CD14-positive monocyte (primary cell): Measurements from ENCODE around the gene CSNK1G3. TPM values are rescaled to one million over a fixed set of nuclear protein-coding genes. Genes with fewer than 3 reads are reported as not detected.
A peak's percentile ranks its signal among the peaks of the same experiment; 100 is the strongest.

Source experiments
- DNase-seq, 3 donors: peaks; one replicate each; pipeline ENCODE4 v3.0.0-alpha.2; 2011 to 2022
- H2AFZ ChIP-seq: 2 replicates; pipeline ENCODE4 v1.6.0; 2012; ENCODE audit warnings: mild to moderate bottlenecking, low read depth, low read length, inconsistent platforms; ENCODE audit not compliant: insufficient read depth, poor library complexity, severe bottlenecking
- H3K27ac ChIP-seq, 2 donors: 1 replicate in 1 of 2; 2 replicates in 1 of 2; pipeline ENCODE4 v1.5.1; 2012 to 2013; ENCODE audit warnings: low read length in 2 of 2, control low read depth in 1 of 2, inconsistent platforms in 1 of 2, low read depth in 1 of 2, mild to moderate bottlenecking in 1 of 2
- H3K27me3 ChIP-seq, 2 donors: one replicate each; pipeline versions ENCODE4 v1.6.0 to v1.6.1; 2011 to 2013; ENCODE audit warnings: low read length in 2 of 2; ENCODE audit not compliant: control insufficient read depth in 2 of 2, insufficient read depth in 2 of 2
- H3K36me3 ChIP-seq, 2 donors: replicated peaks in 1 of 2; 1 replicate in 1 of 2; 2 replicates in 1 of 2; pipeline versions ENCODE4 v1.5.1 to v1.6.1; 2012 to 2013; ENCODE audit warnings: low read length in 2 of 2, control low read depth in 1 of 2, inconsistent platforms in 1 of 2, mild to moderate bottlenecking in 1 of 2; ENCODE audit not compliant: insufficient read depth in 2 of 2, control insufficient read depth in 1 of 2
- H3K4me1 ChIP-seq, 2 donors: 1 replicate in 1 of 2; 2 replicates in 1 of 2; pipeline versions ENCODE4 v1.5.1 to v1.6.1; 2012 to 2013; ENCODE audit warnings: low read length in 2 of 2, control low read depth in 1 of 2, inconsistent platforms in 1 of 2, mild to moderate bottlenecking in 1 of 2, moderate library complexity in 1 of 2; ENCODE audit not compliant: insufficient read depth in 2 of 2, control insufficient read depth in 1 of 2
- H3K4me2 ChIP-seq: replicated peaks from 2 replicates; pipeline ENCODE3; 2012; ENCODE audit warnings: low read length, moderate library complexity, mild to moderate bottlenecking; ENCODE audit not compliant: poor library complexity, severe bottlenecking; ENCODE audit errors: extremely low read depth
- H3K4me3 ChIP-seq, 3 experiments: fragments of 200-600 bp in 1 of 3; sonication (generic) in 1 of 3; replicated peaks in 1 of 3; 1 replicate in 2 of 3; 2 replicates in 1 of 3; pipeline ENCODE4 v1.5.1; 2011 to 2013; ENCODE audit warnings: low read length in 3 of 3, mild to moderate bottlenecking in 3 of 3, control low read depth in 2 of 3, low read depth in 2 of 3, inconsistent platforms in 1 of 3, moderate library complexity in 1 of 3
- H3K79me2 ChIP-seq: 2 replicates; pipeline ENCODE4 v1.6.0; 2012; ENCODE audit warnings: mild to moderate bottlenecking, control low read depth, inconsistent platforms, low read length, moderate library complexity; ENCODE audit not compliant: insufficient read depth
- H3K9ac ChIP-seq: 2 replicates; pipeline ENCODE4 v1.6.0; 2017; ENCODE audit warnings: low read length, mild to moderate bottlenecking; ENCODE audit not compliant: insufficient read depth, poor library complexity, severe bottlenecking
- H3K9me3 ChIP-seq, 2 donors: replicated peaks in 1 of 2; 1 replicate in 1 of 2; 2 replicates in 1 of 2; pipeline versions ENCODE4 v1.5.1 to v1.6.1; 2012 to 2013; ENCODE audit warnings: low read length in 2 of 2, control low read depth in 1 of 2; ENCODE audit not compliant: control insufficient read depth in 1 of 2, insufficient read depth in 1 of 2
- H4K20me1 ChIP-seq: 2 replicates; pipeline ENCODE4 v1.6.0; 2012; ENCODE audit warnings: mild to moderate bottlenecking, low read length, control low read depth, moderate library complexity; ENCODE audit not compliant: insufficient read depth
- H3K27ac Mint-ChIP-seq, 7 donors: one replicate each; pipeline ENCODE4 v1.8.0; 2020; ENCODE audit warnings: mild to moderate bottlenecking in 7 of 7, mixed read lengths in 7 of 7, moderate library complexity in 6 of 7, inconsistent platforms in 2 of 7
- H3K27me3 Mint-ChIP-seq, 3 donors: one replicate each; pipeline ENCODE4 v1.8.0; 2021 to 2022; ENCODE audit warnings: low read depth in 3 of 3, mild to moderate bottlenecking in 3 of 3, mixed read lengths in 3 of 3, moderate library complexity in 3 of 3, inconsistent platforms in 1 of 3
- H3K36me3 Mint-ChIP-seq, 2 donors: one replicate each; pipeline ENCODE4 v1.8.0; 2020; ENCODE audit warnings: mixed read lengths in 2 of 2, inconsistent platforms in 1 of 2, mild to moderate bottlenecking in 1 of 2
- H3K4me1 Mint-ChIP-seq: one replicate; pipeline ENCODE4 v1.8.0; 2020; ENCODE audit warnings: mild to moderate bottlenecking, mixed read lengths
- H3K4me3 Mint-ChIP-seq, 2 donors: one replicate each; pipeline ENCODE4 v1.8.0; 2020; ENCODE audit warnings: mild to moderate bottlenecking in 2 of 2, mixed read lengths in 2 of 2, moderate library complexity in 1 of 2
- H3K9me3 Mint-ChIP-seq, 7 donors: one replicate each; pipeline ENCODE4 v1.8.0; 2020 to 2022; ENCODE audit warnings: mixed read lengths in 7 of 7, mild to moderate bottlenecking in 6 of 7, moderate library complexity in 6 of 7, inconsistent platforms in 2 of 7
- WGBS: methylation state at CpG from one replicate; pipeline ENCODE4 v1.1.5; 2013; ENCODE audit warnings: missing lambda C conversion rate; ENCODE audit not compliant: insufficient coverage; 5-methylcytosine and 5-hydroxymethylcytosine counted together
- intact Hi-C, 2 donors: fragments of 100-400 bp; cut with micrococcal nuclease; formaldehyde crosslinking; loops; one replicate each; pipeline versions ENCODE4 v1.15.0 to v1.15.1; 2023
- polyA plus RNA-seq, 3 donors: library from polyadenylated mRNA; depleted of rRNA in 1 of 3; unstranded in 2 of 3; stranded (reverse) in 1 of 3; fragments of 300-500 nt in 2 of 3; fragments of >200 nt in 1 of 3; fragmentation: Illumina TruSeq in 2 of 3; gene quantifications; 1 replicate in 2 of 3; 2 replicates in 1 of 3; pipeline ENCODE4 v1.2.3, GENCODE V29; 2012 to 2021
- TF ChIP-seq, protein P1 (sequence below): fragments of 200-600 bp; IDR thresholded peaks from one replicate; pipeline ENCODE4 v1.8.0; 2022; ENCODE audit warnings: antibody characterized with exemption, mild to moderate bottlenecking

CSNK1G3 gene
- polyA plus RNA-seq, 3 donors, result 10.8 to 22.3 (median 17.1) TPM

DNA sequence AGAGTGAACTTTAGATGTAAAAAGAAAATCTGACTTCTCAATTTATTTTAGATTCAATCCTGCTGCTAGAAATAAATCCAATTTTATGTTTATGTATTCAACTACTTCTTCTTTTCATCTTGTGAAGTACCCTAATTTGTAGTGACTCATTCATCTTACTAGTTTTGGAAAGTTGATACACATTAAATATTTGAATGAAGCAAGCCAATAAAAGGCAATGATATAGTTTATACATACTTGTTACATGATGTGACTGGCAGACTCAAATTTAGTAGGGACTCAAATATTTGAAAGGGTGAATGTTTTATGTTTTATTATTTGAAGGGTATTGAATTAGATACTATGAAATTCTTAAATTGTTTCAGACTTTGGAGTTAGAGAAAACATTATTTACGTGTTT lies 34.7 kb downstream of the CSNK1G3 start:
- peaks cover 18 to 20% of the 10 kb centered on the region in 2 donors for H3K36me3 Mint-ChIP-seq
- H3K4me3 Mint-ChIP-seq, result no peak overlapping the region
- no peak overlapping the region for H3K27ac ChIP-seq

DNA sequence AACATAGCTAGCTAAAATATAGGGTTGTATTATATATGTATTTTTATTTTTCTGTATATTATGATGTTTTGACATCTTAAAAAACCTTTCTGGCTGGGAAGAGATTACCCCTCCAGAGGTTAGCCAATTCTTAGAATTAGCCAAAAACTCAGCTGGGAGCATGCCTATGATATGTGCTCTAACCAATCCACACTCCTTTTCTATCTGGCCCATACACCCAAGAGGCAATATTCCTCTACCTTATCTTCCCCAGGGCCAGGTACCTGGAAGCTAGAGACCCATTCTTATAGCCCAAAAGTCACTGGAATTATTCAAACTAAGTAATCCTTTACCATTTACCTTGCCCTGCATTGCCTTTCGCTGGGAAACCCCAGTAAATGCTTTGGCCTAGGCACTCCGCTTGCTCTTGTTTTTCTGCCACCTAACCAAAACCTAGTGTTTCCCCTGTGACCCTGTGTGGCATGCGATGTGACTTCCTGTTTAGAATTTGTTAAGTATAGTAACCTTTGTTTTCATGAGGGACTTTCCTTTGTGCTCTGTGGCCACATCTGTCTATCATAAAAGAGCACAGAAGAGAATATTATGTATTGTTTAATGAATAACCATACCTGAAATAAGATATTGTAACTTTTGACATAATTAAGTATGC lies 37.4 kb downstream of the CSNK1G3 start:
- H3K4me1 Mint-ChIP-seq, result peaks cover 8% of the 10 kb centered on the region
- Histone ChIP-seq H3K27ac (no peak overlapping the region), H3K27me3 (no peaks in the 10 kb centered on the region), H4K20me1 (peaks cover 24% of the 10 kb centered on the region), H3K4me1 (no peaks in the 10 kb centered on the region), H3K9me3 (no peaks in the 10 kb centered on the region), H3K36me3 (peaks cover 0 to 9% of the 10 kb centered on the region in 2 donors), H3K4me2 (no peak overlapping the region), H3K4me3 (no peak overlapping the region), H3K79me2 (peaks cover 9% of the 10 kb centered on the region), H2AFZ (no peak overlapping the region), H3K9ac (no peak overlapping the region)
- peak in 1 of 3 donors; percentile 28 for DNase-seq
- intact Hi-C loops, result no loop called here
- TF ChIP-seq, protein P1, sequence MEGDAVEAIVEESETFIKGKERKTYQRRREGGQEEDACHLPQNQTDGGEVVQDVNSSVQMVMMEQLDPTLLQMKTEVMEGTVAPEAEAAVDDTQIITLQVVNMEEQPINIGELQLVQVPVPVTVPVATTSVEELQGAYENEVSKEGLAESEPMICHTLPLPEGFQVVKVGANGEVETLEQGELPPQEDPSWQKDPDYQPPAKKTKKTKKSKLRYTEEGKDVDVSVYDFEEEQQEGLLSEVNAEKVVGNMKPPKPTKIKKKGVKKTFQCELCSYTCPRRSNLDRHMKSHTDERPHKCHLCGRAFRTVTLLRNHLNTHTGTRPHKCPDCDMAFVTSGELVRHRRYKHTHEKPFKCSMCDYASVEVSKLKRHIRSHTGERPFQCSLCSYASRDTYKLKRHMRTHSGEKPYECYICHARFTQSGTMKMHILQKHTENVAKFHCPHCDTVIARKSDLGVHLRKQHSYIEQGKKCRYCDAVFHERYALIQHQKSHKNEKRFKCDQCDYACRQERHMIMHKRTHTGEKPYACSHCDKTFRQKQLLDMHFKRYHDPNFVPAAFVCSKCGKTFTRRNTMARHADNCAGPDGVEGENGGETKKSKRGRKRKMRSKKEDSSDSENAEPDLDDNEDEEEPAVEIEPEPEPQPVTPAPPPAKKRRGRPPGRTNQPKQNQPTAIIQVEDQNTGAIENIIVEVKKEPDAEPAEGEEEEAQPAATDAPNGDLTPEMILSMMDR, result no peak
- no peaks in the 10 kb centered on the region for H3K9me3 Mint-ChIP-seq
- H3K27ac Mint-ChIP-seq, result peak overlapping the region in 1 of 7 donors; percentile 80
- 100% methylated on average over 1 of the region's 3 CpGs for WGBS
- no peaks in the 10 kb centered on the region for H3K27me3 Mint-ChIP-seq
- no peak overlapping the region for H3K4me3 Mint-ChIP-seq
- peaks cover 21 to 26% of the 10 kb centered on the region in 2 donors for H3K36me3 Mint-ChIP-seq

More for the DNA sequence above, 34.7 kb downstream of the CSNK1G3 start:
- H3K4me1 ChIP-seq, result no peaks in the 10 kb centered on the region
- no peaks in the 10 kb centered on the region for H3K9me3 Mint-ChIP-seq
- H2AFZ ChIP-seq, result no peak overlapping the region
- H4K20me1 ChIP-seq, result peaks cover 51% of the 10 kb centered on the region
- H3K79me2 ChIP-seq, result peaks cover 27% of the 10 kb centered on the region
- H3K9me3 ChIP-seq, result no peaks in the 10 kb centered on the region
- no CpG with 5 or more reads among the region's 1 CpG for WGBS
- no peak overlapping the region for H3K9ac ChIP-seq
- no peaks in the 10 kb centered on the region for H3K27me3 Mint-ChIP-seq
- peaks cover 10% of the 10 kb centered on the region for H3K4me1 Mint-ChIP-seq
- H3K27ac Mint-ChIP-seq, result no peak overlapping the region
- no peak for DNase-seq
- H3K4me2 ChIP-seq, result no peak overlapping the region
- intact Hi-C loops, result no loop called here
- peaks cover 0 to 9% of the 10 kb centered on the region in 2 donors for H3K36me3 ChIP-seq
- H3K27me3 ChIP-seq, result no peaks in the 10 kb centered on the region
- H3K4me3 ChIP-seq, result no peak overlapping the region
- TF ChIP-seq, protein P1, result no peak
